GM12801 (cell line): Measurements from ENCODE around the gene C1GALT1C1.

ENCODE experiments used
- CTCF ChIP-seq: IDR thresholded peaks from one replicate; pipeline ENCODE4 v1.5.1; 2011; ENCODE audit warnings: control low read depth; ENCODE audit not compliant: insufficient read length; ENCODE audit errors: extremely low read depth

The C1GALT1C1 gene

GRCh38 chrX:120614816-120615215, 15.0 kb downstream of the C1GALT1C1 start:
- no peak for TF ChIP-seq CTCF

- TF ChIP-seq CTCF, result no peak
Observed at GRCh38 chrX:120612086-120612485, 17.8 kb downstream of the C1GALT1C1 start.

- no peak for TF ChIP-seq CTCF
Observed at GRCh38 chrX:120604361-120604782, 25.5 kb downstream of the C1GALT1C1 start.

- TF ChIP-seq CTCF, result no peak
Observed at GRCh38 chrX:120603707-120604360, 26.0 kb downstream of the C1GALT1C1 start, which contains the start of gene MCTS1. Gene MCTS1 (plus strand): TSS chrX:120604101. CDS start chrX:120604237, 136 bp downstream.

- no peak for TF ChIP-seq CTCF
Observed at GRCh38 chrX:120585702-120586101, 44.2 kb downstream of the C1GALT1C1 start.
